Osteocyte (in vitro differentiated cells): ENCODE measurements around the gene PPA1. TPM values are rescaled to one million over a fixed set of nuclear protein-coding genes. Genes with fewer than 3 reads are reported as not detected.
"Not testable (repeated sequence)": the region's sequence is repeated elsewhere in the genome, so short reads cannot be mapped to it uniquely, and the experiment has no call there.

Experiments
- DNase-seq: peaks from one replicate; pipeline ENCODE4 v3.0.0; 2021; ENCODE audit warnings: mixed read lengths; ENCODE audit not compliant: unreplicated experiment; ENCODE audit errors: extremely low spot score
- H3K27ac Mint-ChIP-seq: one replicate; pipeline ENCODE4 v1.8.0; 2021; ENCODE audit warnings: mild to moderate bottlenecking, mixed read lengths; ENCODE audit not compliant: unreplicated experiment
- H3K27me3 Mint-ChIP-seq: one replicate; pipeline ENCODE4 v1.8.0; 2021; ENCODE audit warnings: mixed read lengths; ENCODE audit not compliant: unreplicated experiment
- H3K36me3 Mint-ChIP-seq: one replicate; pipeline ENCODE4 v1.8.0; 2021; ENCODE audit warnings: mixed read lengths; ENCODE audit not compliant: unreplicated experiment
- H3K4me1 Mint-ChIP-seq: one replicate; pipeline ENCODE4 v1.8.0; 2021; ENCODE audit warnings: mixed read lengths; ENCODE audit not compliant: unreplicated experiment
- H3K4me3 Mint-ChIP-seq: one replicate; pipeline ENCODE4 v1.8.0; 2021; ENCODE audit warnings: mild to moderate bottlenecking, moderate library complexity, mixed read lengths; ENCODE audit not compliant: unreplicated experiment
- H3K9me3 Mint-ChIP-seq: one replicate; pipeline ENCODE4 v1.8.0; 2021; ENCODE audit warnings: mixed read lengths; ENCODE audit not compliant: unreplicated experiment
- CTCF ChIP-seq: fragments of 200-600 bp; sonication (generic); IDR thresholded peaks from 2 replicates; pipeline ENCODE4 v1.5.0; 2021; ENCODE audit warnings: antibody characterized with exemption, mild to moderate bottlenecking, moderate library complexity
- total RNA-seq: library from RNA; stranded (reverse); gene quantifications from 2 replicates; pipeline ENCODE4 v1.2.1, GENCODE V29; 2021

Gene PPA1
- total RNA-seq, 1 donor from 2014 or later, result 59.8 TPM

- H3K27ac Mint-ChIP-seq, result no peak overlapping the region
- H3K36me3 Mint-ChIP-seq, result no peaks in the 10 kb centered on the region
- peaks cover 14% of the 10 kb centered on the region for H3K9me3 Mint-ChIP-seq
- H3K27me3 Mint-ChIP-seq, result peaks cover 11% of the 10 kb centered on the region
- no peaks in the 10 kb centered on the region for H3K4me1 Mint-ChIP-seq
- TF ChIP-seq CTCF, result no peak
- no peak for DNase-seq
- no peak overlapping the region for H3K4me3 Mint-ChIP-seq
These were observed 21.6 kb upstream of the PPA1 start for GRCh38 chr10:70254778-70255328.

- no peak for DNase-seq
These were observed 20.9 kb upstream of the PPA1 start for GRCh38 chr10:70253878-70254765.

GRCh38 chr10:70250961-70251680 is 17.9 kb upstream of the PPA1 start:
- no peak for TF ChIP-seq CTCF
- Mint-ChIP-seq H3K4me3 (no peak overlapping the region), H3K4me1 (no peaks in the 10 kb centered on the region), H3K36me3 (no peaks in the 10 kb centered on the region), H3K27ac (no peak overlapping the region), H3K27me3 (peaks cover 21% of the 10 kb centered on the region), H3K9me3 (peaks cover 14% of the 10 kb centered on the region)
- DNase-seq, result no peak

More at GRCh38 chr10:70253878-70254765, 20.9 kb upstream of the PPA1 start:
- no peaks in the 10 kb centered on the region for H3K36me3 Mint-ChIP-seq
- H3K4me3 Mint-ChIP-seq, result no peak overlapping the region
- no peak overlapping the region for H3K27ac Mint-ChIP-seq
- H3K27me3 Mint-ChIP-seq, result peaks cover 11% of the 10 kb centered on the region
- H3K9me3 Mint-ChIP-seq, result peaks cover 14% of the 10 kb centered on the region
- no peaks in the 10 kb centered on the region for H3K4me1 Mint-ChIP-seq
- TF ChIP-seq CTCF, result no peak

- no peak for DNase-seq
- Mint-ChIP-seq H3K4me3 (no peak overlapping the region), H3K36me3 (no peaks in the 10 kb centered on the region), H3K9me3 (peaks cover 14% of the 10 kb centered on the region), H3K27me3 (peaks cover 55% of the 10 kb centered on the region), H3K4me1 (no peaks in the 10 kb centered on the region), H3K27ac (no peak overlapping the region)
- no peak for TF ChIP-seq CTCF
These were observed 14.1 kb upstream of the PPA1 start for GRCh38 chr10:70247360-70247759.

GRCh38 chr10:70241081-70241480 is 7.9 kb upstream of the PPA1 start:
- H3K9me3 Mint-ChIP-seq, result no peaks in the 10 kb centered on the region
- H3K4me3 Mint-ChIP-seq, result no peak overlapping the region
- peaks cover 41% of the 10 kb centered on the region for H3K27me3 Mint-ChIP-seq
- no peak for DNase-seq
- no peaks in the 10 kb centered on the region for H3K4me1 Mint-ChIP-seq
- H3K36me3 Mint-ChIP-seq, result no peaks in the 10 kb centered on the region
- H3K27ac Mint-ChIP-seq, result no peak overlapping the region
- TF ChIP-seq CTCF, result no peak

- H3K9me3 Mint-ChIP-seq, H3K36me3 Mint-ChIP-seq, H3K27ac Mint-ChIP-seq, H3K4me1 Mint-ChIP-seq, DNase-seq, H3K4me3 Mint-ChIP-seq: not testable (repeated sequence)
- H3K27me3 Mint-ChIP-seq, result peaks cover 30% of the 10 kb centered on the region
These were observed 6.8 kb upstream of the PPA1 start for GRCh38 chr10:70239986-70240385.
